K562 (cell line): Measurements from ENCODE around the gene CCND3. TPM values are rescaled to one million over a fixed set of nuclear protein-coding genes. Genes with fewer than 3 reads are reported as not detected.

Source experiments
- ARID2 ChIP-seq: fragments of 450-650 bp; IDR thresholded peaks from 2 replicates; pipeline ENCODE4 v1.6.1; 2017; ENCODE audit warnings: antibody characterized with exemption, mild to moderate bottlenecking
- CAMTA2 ChIP-seq: fragments of 250-450 bp; sonication (Bioruptor Pico); conservative IDR thresholded peaks from 2 replicates; pipeline ENCODE4 v1.5.1; 2022
- CBFA2T3 ChIP-seq: fragments of 450-650 bp; IDR thresholded peaks from 2 replicates; pipeline ENCODE4 v1.6.1; 2017
- FIP1L1 ChIP-seq: fragments of 200-400 bp; formaldehyde crosslinking; IDR thresholded peaks from 2 replicates; pipeline ENCODE4 v1.6.1; 2018; ENCODE audit warnings: mild to moderate bottlenecking, low read depth, low read length; ENCODE audit not compliant: poor library complexity, severe bottlenecking
- FOXK2 ChIP-seq, 2 experiments: fragments of 450-650 bp; IDR thresholded peaks in 1 of 2; conservative IDR thresholded peaks in 1 of 2; 2 replicates each; pipeline ENCODE4 v1.6.1; 2016; ENCODE audit warnings: low read depth in 2 of 2, mild to moderate bottlenecking in 1 of 2
- NR2C1 ChIP-seq, 2 experiments: fragments of 450-650 bp; IDR thresholded peaks; 2 replicates each; pipeline ENCODE4 v1.6.1; 2017; ENCODE audit warnings: mild to moderate bottlenecking in 2 of 2, antibody characterized with exemption in 1 of 2, inconsistent platforms in 1 of 2, missing compliant biosample characterization in 1 of 2, missing genetic modification characterization in 1 of 2
- ZNF197 ChIP-seq: fragments of 200-800 bp; sonication (Bioruptor generic); IDR thresholded peaks from 2 replicates; pipeline ENCODE4 v1.6.1; 2016; ENCODE audit warnings: low read depth, missing genetic modification characterization, missing compliant biosample characterization
- ZNF217 ChIP-seq: sonication (generic); formaldehyde crosslinking; IDR thresholded peaks from 2 replicates; pipeline ENCODE4 v1.8.0; 2022; ENCODE audit warnings: mild to moderate bottlenecking, missing genetic modification reagents
- ZNF584 ChIP-seq: fragments of 200-800 bp; sonication (Bioruptor generic); IDR thresholded peaks from 2 replicates; pipeline ENCODE4 v1.6.1; 2016; ENCODE audit warnings: low read depth, mild to moderate bottlenecking, missing genetic modification characterization, missing compliant biosample characterization
- ZNF586 ChIP-seq: fragments of 450-650 bp; formaldehyde crosslinking; conservative IDR thresholded peaks from 2 replicates; pipeline ENCODE4 v1.4.0; 2020; ENCODE audit warnings: mild to moderate bottlenecking, moderate library complexity
- polyA plus RNA-seq, 8 experiments: library from polyadenylated mRNA; depleted of rRNA in 4 of 8; stranded (reverse) in 5 of 8; unstranded in 3 of 8; fragments of >200 nt; fragmentation: Nextera tagmentation in 2 of 8; fragmentation: Illumina TruSeq in 1 of 8; extraction: Ambion mirVana in 2 of 8; extraction: Trizol in 1 of 8; gene quantifications; 2 replicates each; pipeline versions ENCODE4 v1.2.1 to v1.2.3, GENCODE V29; 2011 to 2014; ENCODE audit warnings: inconsistent platforms in 1 of 8, missing spikeins in 1 of 8
- total RNA-seq, 7 experiments: library from RNA; depleted of rRNA in 6 of 7; stranded (reverse); fragments of >200 nt in 6 of 7; fragmentation: Illumina TruSeq in 2 of 7; extraction: Trizol in 2 of 7; gene quantifications; 2 replicates each; pipeline versions ENCODE4 v1.2.1 to v1.2.3, GENCODE V29; 2011 to 2021; ENCODE audit warnings: low replicate concordance in 1 of 7
- TF ChIP-seq, protein P1 (sequence below): IDR thresholded peaks from 3 replicates; pipeline ENCODE4 v1.6.1; 2011; ENCODE audit warnings: borderline replicate concordance, mild to moderate bottlenecking; ENCODE audit not compliant: insufficient read length, insufficient read depth
- TF ChIP-seq, protein P2 (sequence below): fragments of 250-450 bp; sonication (Bioruptor Pico); IDR thresholded peaks from 2 replicates; pipeline ENCODE4 v1.8.0; 2021; ENCODE audit warnings: borderline replicate concordance, mild to moderate bottlenecking, moderate library complexity; ENCODE audit not compliant: poor library complexity, severe bottlenecking
- TF ChIP-seq, protein P3 (sequence below): sonication (generic); formaldehyde crosslinking; IDR thresholded peaks from 2 replicates; pipeline ENCODE4 v1.8.1; 2023; ENCODE audit warnings: mild to moderate bottlenecking, missing genetic modification reagents
- TF ChIP-seq, protein P4 (sequence below): sonication (generic); formaldehyde crosslinking; IDR thresholded peaks from 2 replicates; pipeline ENCODE4 v1.9.0; 2022; ENCODE audit warnings: mild to moderate bottlenecking, missing genetic modification reagents
- TF ChIP-seq, protein P5 (sequence below): IDR thresholded peaks from 2 replicates; pipeline ENCODE4 v1.6.1; 2012; ENCODE audit warnings: low read depth, low read length, improper control_type of control experiment, borderline replicate concordance
- TF ChIP-seq, protein P6 (sequence below): fragments of 450-650 bp; IDR thresholded peaks from 2 replicates; pipeline ENCODE4 v1.6.1; 2017; ENCODE audit warnings: antibody characterized with exemption, mild to moderate bottlenecking

The CCND3 gene
- total and polyA plus RNA-seq, 9 of the 15 experiments (the other 6 are each of a cell fraction or from before 2014, with no cell fraction given), result 21.5 to 204 (median 97.4) TPM

DNA sequence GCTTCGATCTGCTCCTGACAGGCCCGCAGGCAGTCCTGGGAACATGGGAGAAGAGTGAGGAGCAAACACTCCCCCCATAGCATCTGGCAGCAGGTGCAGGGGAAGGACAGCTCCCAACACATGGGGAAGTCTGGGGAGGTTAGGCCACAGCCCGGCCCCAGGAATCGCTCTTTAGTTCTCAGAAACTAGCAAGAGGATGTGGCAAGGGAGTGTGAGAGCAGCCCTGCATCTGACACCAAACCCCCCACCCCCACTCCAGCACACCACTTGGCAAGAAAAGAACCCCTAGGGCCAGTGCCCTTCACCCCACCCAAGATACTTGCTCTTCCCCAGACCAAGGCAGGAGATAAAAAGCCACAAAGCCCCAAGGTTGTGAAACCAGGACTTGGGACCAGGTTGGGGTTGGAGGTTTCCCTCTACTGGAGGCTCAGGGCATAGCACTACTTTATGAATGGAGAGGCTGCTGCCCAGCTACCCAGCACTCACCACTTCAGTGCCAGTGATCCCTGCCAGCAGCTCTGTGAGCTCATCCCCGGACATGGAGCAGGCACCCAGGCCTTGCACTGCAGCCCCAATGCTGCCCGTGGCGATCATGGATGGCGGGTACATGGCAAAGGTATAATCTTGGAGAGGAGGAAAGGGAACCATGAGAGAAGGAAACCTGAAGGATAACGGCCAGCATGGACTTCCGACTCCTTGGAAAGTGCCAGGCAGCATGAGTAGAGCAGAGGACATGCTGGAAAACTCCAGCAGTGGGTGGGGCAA lies 5.4 kb downstream of the CCND3 start (continued):
- TF ChIP-seq, protein P1, sequence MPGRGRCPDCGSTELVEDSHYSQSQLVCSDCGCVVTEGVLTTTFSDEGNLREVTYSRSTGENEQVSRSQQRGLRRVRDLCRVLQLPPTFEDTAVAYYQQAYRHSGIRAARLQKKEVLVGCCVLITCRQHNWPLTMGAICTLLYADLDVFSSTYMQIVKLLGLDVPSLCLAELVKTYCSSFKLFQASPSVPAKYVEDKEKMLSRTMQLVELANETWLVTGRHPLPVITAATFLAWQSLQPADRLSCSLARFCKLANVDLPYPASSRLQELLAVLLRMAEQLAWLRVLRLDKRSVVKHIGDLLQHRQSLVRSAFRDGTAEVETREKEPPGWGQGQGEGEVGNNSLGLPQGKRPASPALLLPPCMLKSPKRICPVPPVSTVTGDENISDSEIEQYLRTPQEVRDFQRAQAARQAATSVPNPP, result no peak
- TF ChIP-seq ZNF217 (CRISPR knock-in tag) (no peak), FIP1L1 (no peak), ARID2 (no peak), ZNF197 (CRISPR knock-in tag) (peak; percentile 57; the same call in 1 of the 2 replicates), NR2C1 (IDR thresholded peaks at IDR 0.05) (no peak), NR2C1 (tag; IDR thresholded peaks at IDR 0.05) (peak; percentile 68), ZNF586 (CRISPR knock-in tag) (no peak), ZNF584 (CRISPR knock-in tag) (0 out of 2 replicates have a peak, but pooled peaks have one; percentile 30), CBFA2T3 (peak; percentile 85), FOXK2 (conservative IDR thresholded peaks at IDR 0.05 in 1 of 2, IDR thresholded peaks at IDR 0.05 in 1 of 2; ENCODE audit: low read depth in 2 of 2) (no peak), CAMTA2 (CRISPR knock-in tag) (no peak)
- TF ChIP-seq, protein P2, sequence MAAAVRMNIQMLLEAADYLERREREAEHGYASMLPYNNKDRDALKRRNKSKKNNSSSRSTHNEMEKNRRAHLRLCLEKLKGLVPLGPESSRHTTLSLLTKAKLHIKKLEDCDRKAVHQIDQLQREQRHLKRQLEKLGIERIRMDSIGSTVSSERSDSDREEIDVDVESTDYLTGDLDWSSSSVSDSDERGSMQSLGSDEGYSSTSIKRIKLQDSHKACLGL, result no peak
- TF ChIP-seq, protein P3, sequence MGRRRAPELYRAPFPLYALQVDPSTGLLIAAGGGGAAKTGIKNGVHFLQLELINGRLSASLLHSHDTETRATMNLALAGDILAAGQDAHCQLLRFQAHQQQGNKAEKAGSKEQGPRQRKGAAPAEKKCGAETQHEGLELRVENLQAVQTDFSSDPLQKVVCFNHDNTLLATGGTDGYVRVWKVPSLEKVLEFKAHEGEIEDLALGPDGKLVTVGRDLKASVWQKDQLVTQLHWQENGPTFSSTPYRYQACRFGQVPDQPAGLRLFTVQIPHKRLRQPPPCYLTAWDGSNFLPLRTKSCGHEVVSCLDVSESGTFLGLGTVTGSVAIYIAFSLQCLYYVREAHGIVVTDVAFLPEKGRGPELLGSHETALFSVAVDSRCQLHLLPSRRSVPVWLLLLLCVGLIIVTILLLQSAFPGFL (CRISPR knock-in tag), result no peak
- TF ChIP-seq, protein P4, sequence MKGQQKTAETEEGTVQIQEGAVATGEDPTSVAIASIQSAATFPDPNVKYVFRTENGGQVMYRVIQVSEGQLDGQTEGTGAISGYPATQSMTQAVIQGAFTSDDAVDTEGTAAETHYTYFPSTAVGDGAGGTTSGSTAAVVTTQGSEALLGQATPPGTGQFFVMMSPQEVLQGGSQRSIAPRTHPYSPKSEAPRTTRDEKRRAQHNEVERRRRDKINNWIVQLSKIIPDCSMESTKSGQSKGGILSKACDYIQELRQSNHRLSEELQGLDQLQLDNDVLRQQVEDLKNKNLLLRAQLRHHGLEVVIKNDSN (CRISPR knock-in tag), result peak; percentile 25
- TF ChIP-seq, protein P5, sequence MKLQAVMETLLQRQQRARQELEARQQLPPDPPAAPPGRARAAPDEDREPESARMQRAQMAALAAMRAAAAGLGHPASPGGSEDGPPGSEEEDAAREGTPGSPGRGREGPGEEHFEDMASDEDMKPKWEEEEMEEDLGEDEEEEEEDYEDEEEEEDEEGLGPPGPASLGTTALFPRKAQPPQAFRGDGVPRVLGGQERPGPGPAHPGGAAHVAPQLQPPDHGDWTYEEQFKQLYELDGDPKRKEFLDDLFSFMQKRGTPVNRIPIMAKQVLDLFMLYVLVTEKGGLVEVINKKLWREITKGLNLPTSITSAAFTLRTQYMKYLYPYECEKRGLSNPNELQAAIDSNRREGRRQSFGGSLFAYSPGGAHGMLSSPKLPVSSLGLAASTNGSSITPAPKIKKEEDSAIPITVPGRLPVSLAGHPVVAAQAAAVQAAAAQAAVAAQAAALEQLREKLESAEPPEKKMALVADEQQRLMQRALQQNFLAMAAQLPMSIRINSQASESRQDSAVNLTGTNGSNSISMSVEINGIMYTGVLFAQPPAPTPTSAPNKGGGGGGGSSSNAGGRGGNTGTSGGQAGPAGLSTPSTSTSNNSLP, result peak; percentile 78; the same call in 1 of the 2 replicates
- TF ChIP-seq, protein P6, sequence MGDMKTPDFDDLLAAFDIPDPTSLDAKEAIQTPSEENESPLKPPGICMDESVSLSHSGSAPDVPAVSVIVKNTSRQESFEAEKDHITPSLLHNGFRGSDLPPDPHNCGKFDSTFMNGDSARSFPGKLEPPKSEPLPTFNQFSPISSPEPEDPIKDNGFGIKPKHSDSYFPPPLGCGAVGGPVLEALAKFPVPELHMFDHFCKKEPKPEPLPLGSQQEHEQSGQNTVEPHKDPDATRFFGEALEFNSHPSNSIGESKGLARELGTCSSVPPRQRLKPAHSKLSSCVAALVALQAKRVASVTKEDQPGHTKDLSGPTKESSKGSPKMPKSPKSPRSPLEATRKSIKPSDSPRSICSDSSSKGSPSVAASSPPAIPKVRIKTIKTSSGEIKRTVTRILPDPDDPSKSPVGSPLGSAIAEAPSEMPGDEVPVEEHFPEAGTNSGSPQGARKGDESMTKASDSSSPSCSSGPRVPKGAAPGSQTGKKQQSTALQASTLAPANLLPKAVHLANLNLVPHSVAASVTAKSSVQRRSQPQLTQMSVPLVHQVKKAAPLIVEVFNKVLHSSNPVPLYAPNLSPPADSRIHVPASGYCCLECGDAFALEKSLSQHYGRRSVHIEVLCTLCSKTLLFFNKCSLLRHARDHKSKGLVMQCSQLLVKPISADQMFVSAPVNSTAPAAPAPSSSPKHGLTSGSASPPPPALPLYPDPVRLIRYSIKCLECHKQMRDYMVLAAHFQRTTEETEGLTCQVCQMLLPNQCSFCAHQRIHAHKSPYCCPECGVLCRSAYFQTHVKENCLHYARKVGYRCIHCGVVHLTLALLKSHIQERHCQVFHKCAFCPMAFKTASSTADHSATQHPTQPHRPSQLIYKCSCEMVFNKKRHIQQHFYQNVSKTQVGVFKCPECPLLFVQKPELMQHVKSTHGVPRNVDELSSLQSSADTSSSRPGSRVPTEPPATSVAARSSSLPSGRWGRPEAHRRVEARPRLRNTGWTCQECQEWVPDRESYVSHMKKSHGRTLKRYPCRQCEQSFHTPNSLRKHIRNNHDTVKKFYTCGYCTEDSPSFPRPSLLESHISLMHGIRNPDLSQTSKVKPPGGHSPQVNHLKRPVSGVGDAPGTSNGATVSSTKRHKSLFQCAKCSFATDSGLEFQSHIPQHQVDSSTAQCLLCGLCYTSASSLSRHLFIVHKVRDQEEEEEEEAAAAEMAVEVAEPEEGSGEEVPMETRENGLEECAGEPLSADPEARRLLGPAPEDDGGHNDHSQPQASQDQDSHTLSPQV, result peak; percentile 85
